NB4 (cell line): Measurements from ENCODE around the gene DENND1B.

Experiments used
- MYC ChIP-seq: IDR thresholded peaks from 2 replicates; pipeline ENCODE4 v1.6.1; 2011; ENCODE audit warnings: low read depth, low read length
- POLR2A ChIP-seq: IDR thresholded peaks from 2 replicates; pipeline ENCODE4 v1.6.1; 2011; ENCODE audit warnings: mild to moderate bottlenecking; ENCODE audit not compliant: insufficient read length; ENCODE audit errors: extremely low read depth
- TF ChIP-seq, protein P1 (sequence below): IDR thresholded peaks from one replicate; pipeline ENCODE4 v1.5.1; 2012; ENCODE audit warnings: low read depth, low read length
- TF ChIP-seq, protein P2 (sequence below): IDR thresholded peaks from 2 replicates; pipeline ENCODE4 v1.6.1; 2011; ENCODE audit warnings: low read depth, low read length

DNA sequence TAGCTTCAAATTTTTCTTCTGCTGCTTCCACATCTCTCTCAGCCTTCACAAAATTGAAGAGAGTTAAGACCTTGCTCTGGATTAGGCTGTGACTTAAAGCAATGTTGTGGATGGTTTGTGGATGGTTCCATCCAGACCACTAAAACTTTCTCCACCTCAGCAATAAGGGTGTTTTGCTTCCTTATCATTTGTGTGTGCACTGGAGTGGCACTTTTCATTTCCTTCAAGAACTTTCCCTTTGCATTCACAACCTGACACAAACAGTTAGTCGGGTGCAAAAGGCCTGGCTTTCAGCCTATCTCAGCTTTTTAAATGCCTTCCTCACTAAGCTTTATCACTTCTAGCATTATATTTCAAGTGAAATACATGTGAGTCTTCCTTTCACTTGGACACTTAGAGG is 30.3 kb downstream of the DENND1B start:
- TF ChIP-seq, protein P1, sequence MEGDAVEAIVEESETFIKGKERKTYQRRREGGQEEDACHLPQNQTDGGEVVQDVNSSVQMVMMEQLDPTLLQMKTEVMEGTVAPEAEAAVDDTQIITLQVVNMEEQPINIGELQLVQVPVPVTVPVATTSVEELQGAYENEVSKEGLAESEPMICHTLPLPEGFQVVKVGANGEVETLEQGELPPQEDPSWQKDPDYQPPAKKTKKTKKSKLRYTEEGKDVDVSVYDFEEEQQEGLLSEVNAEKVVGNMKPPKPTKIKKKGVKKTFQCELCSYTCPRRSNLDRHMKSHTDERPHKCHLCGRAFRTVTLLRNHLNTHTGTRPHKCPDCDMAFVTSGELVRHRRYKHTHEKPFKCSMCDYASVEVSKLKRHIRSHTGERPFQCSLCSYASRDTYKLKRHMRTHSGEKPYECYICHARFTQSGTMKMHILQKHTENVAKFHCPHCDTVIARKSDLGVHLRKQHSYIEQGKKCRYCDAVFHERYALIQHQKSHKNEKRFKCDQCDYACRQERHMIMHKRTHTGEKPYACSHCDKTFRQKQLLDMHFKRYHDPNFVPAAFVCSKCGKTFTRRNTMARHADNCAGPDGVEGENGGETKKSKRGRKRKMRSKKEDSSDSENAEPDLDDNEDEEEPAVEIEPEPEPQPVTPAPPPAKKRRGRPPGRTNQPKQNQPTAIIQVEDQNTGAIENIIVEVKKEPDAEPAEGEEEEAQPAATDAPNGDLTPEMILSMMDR, result no peak
- TF ChIP-seq POLR2A, result no peak
- TF ChIP-seq MYC, result no peak
- TF ChIP-seq, protein P2, sequence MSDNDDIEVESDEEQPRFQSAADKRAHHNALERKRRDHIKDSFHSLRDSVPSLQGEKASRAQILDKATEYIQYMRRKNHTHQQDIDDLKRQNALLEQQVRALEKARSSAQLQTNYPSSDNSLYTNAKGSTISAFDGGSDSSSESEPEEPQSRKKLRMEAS, result no peak
